H1 (cell line): Measurements from ENCODE around the gene RIGI. TPM values are rescaled to one million over a fixed set of nuclear protein-coding genes. Genes with fewer than 3 reads are reported as not detected.

Experiments
- CTCF ChIA-PET: fragments of 300-600 bp; sonication (Branson Sonifier 250); formaldehyde crosslinking; loops from one replicate; lab custom pipeline; 2021; ENCODE audit not compliant: partially characterized antibody; lab: Charles Lee
- POLR2A ChIA-PET: fragments of 300-600 bp; sonication (Branson Sonifier 250); formaldehyde crosslinking; loops from one replicate; lab custom pipeline; 2021; ENCODE audit warnings: inconsistent platforms; ENCODE audit not compliant: partially characterized antibody; lab: Charles Lee
- DNase-seq, 2 experiments: peaks; one replicate each; pipeline versions ENCODE4 v3.0.0 to v3.0.0-alpha.2; 2010 to 2022; ENCODE audit warnings: low spot score in 2 of 2, low read depth in 1 of 2, mixed read lengths in 1 of 2
- FAIRE-seq: peaks from 2 replicates; lab custom pipeline; 2011; peaks lifted over from hg19 to GRCh38; lab: Jason Lieb, UNC
- H2AFZ ChIP-seq: 2 replicates; pipeline ENCODE4 v1.8.1; 2012; ENCODE audit warnings: low read length, inconsistent platforms
- H2AK5ac ChIP-seq: 2 replicates; pipeline ENCODE4 v1.6.1; 2013; ENCODE audit warnings: low read depth, low read length
- H2BK120ac ChIP-seq: replicated peaks from 2 replicates; pipeline ENCODE3; 2013; ENCODE audit warnings: low read depth, low read length, inconsistent platforms
- H2BK12ac ChIP-seq: 2 replicates; pipeline ENCODE4 v1.6.1; 2013; ENCODE audit warnings: low read depth, low read length
- H2BK15ac ChIP-seq: 2 replicates; pipeline ENCODE4 v1.6.1; 2013; ENCODE audit warnings: low read length
- H2BK20ac ChIP-seq: 2 replicates; pipeline ENCODE4 v1.6.1; 2013; ENCODE audit warnings: low read length
- H2BK5ac ChIP-seq: 2 replicates; pipeline ENCODE4 v1.6.1; 2013; ENCODE audit warnings: low read depth, low read length
- H3K14ac ChIP-seq: 2 replicates; pipeline ENCODE4 v1.6.1; 2013; ENCODE audit warnings: inconsistent platforms; ENCODE audit not compliant: insufficient read length
- H3K18ac ChIP-seq: 2 replicates; pipeline ENCODE4 v1.6.1; 2013; ENCODE audit warnings: low read length; ENCODE audit errors: extremely low read depth
- H3K23ac ChIP-seq: 2 replicates; pipeline ENCODE4 v1.6.1; 2013; ENCODE audit warnings: inconsistent platforms; ENCODE audit not compliant: insufficient read length
- H3K23me2 ChIP-seq: 2 replicates; pipeline ENCODE4 v1.6.1; 2013; ENCODE audit warnings: low read depth, low read length
- H3K27ac ChIP-seq: 2 replicates; pipeline ENCODE4 v1.6.1; 2011; ENCODE audit warnings: low read depth, low read length, inconsistent platforms
- H3K27me3 ChIP-seq, 4 experiments: replicated peaks in 1 of 4; 1 replicate in 1 of 4; 2 replicates in 3 of 4; pipeline versions ENCODE4 v1.6.1 to v1.8.1; 2011 to 2013; ENCODE audit warnings: low read length in 3 of 4, mild to moderate bottlenecking in 3 of 4, inconsistent platforms in 2 of 4, mixed read lengths in 2 of 4, moderate library complexity in 1 of 4; ENCODE audit not compliant: control insufficient read depth in 3 of 4, insufficient read depth in 3 of 4; ENCODE audit errors: extremely low read depth in 1 of 4
- H3K36me3 ChIP-seq, 4 experiments: 2 replicates each; pipeline versions ENCODE4 v1.6.1 to v1.8.1; 2011 to 2013; ENCODE audit warnings: mild to moderate bottlenecking in 4 of 4, low read length in 3 of 4, moderate library complexity in 2 of 4, control low read depth in 1 of 4, inconsistent platforms in 1 of 4; ENCODE audit not compliant: insufficient read depth in 4 of 4, control insufficient read depth in 2 of 4
- H3K4ac ChIP-seq: replicated peaks from 2 replicates; pipeline ENCODE3; 2013; ENCODE audit warnings: low read length, low read depth, mixed read lengths, inconsistent platforms; ENCODE audit not compliant: insufficient read length
- H3K4me1 ChIP-seq, 4 experiments: replicated peaks in 1 of 4; 1 replicate in 1 of 4; 2 replicates in 3 of 4; pipeline versions ENCODE4 v1.6.1 to v1.8.1; 2011 to 2013; ENCODE audit warnings: low read length in 3 of 4, inconsistent platforms in 2 of 4, mixed read lengths in 1 of 4; ENCODE audit not compliant: insufficient read depth in 4 of 4, control insufficient read depth in 3 of 4
- H3K4me2 ChIP-seq, 2 experiments: 2 replicates each; pipeline versions ENCODE4 v1.6.1 to v1.8.1; 2011 to 2013; ENCODE audit warnings: low read depth in 2 of 2, low read length in 2 of 2, control low read depth in 1 of 2, inconsistent platforms in 1 of 2, mild to moderate bottlenecking in 1 of 2; ENCODE audit not compliant: insufficient read depth in 1 of 2
- H3K4me3 ChIP-seq, 4 experiments: fragments of 200-600, 300-600 bp in 1 of 4; sonication (generic), shearing (Covaris generic), sonication (Bioruptor Twin) in 1 of 4; 2 replicates each; pipeline versions ENCODE4 v1.5.1 to v1.8.1; 2011 to 2016; ENCODE audit warnings: low read length in 4 of 4, low read depth in 3 of 4, control low read depth in 2 of 4, inconsistent platforms in 2 of 4, mild to moderate bottlenecking in 2 of 4, mixed read lengths in 1 of 4, moderate library complexity in 1 of 4; ENCODE audit not compliant: insufficient read depth in 2 of 4; ENCODE audit errors: extremely low read depth in 1 of 4
- H3K56ac ChIP-seq: replicated peaks from 2 replicates; pipeline ENCODE3; 2013; ENCODE audit warnings: low read depth, mild to moderate bottlenecking, mixed read lengths, low read length, inconsistent platforms; ENCODE audit not compliant: insufficient read length
- H3K79me1 ChIP-seq: 2 replicates; pipeline ENCODE4 v1.6.1; 2013; ENCODE audit warnings: low read depth, low read length, control low read depth
- H3K79me2 ChIP-seq, 2 experiments: 2 replicates each; pipeline versions ENCODE4 v1.6.1 to v1.8.1; 2012 to 2013; ENCODE audit warnings: low read length in 2 of 2, mild to moderate bottlenecking in 2 of 2, inconsistent platforms in 1 of 2; ENCODE audit not compliant: insufficient read depth in 2 of 2, control insufficient read depth in 1 of 2
- H3K9ac ChIP-seq, 4 experiments: replicated peaks in 1 of 4; 1 replicate in 1 of 4; 2 replicates in 3 of 4; pipeline versions ENCODE4 v1.6.1 to v1.8.1; 2011 to 2013; ENCODE audit warnings: low read depth in 3 of 4, low read length in 3 of 4, control low read depth in 2 of 4, mild to moderate bottlenecking in 2 of 4, moderate library complexity in 2 of 4, inconsistent platforms in 1 of 4; ENCODE audit errors: extremely low read depth in 1 of 4
- H3K9me3 ChIP-seq, 2 experiments: 2 replicates each; pipeline versions ENCODE4 v1.6.1 to v1.8.1; 2012 to 2013; ENCODE audit warnings: mild to moderate bottlenecking in 2 of 2, moderate library complexity in 2 of 2, control low read depth in 1 of 2, inconsistent platforms in 1 of 2, low read depth in 1 of 2, low read length in 1 of 2, mixed read lengths in 1 of 2; ENCODE audit not compliant: insufficient read depth in 2 of 2
- H4K20me1 ChIP-seq, 2 experiments: replicated peaks in 1 of 2; 2 replicates each; pipeline versions ENCODE3 to v1.8.1; 2011 to 2013; ENCODE audit warnings: inconsistent platforms in 2 of 2, low read length in 2 of 2, mild to moderate bottlenecking in 1 of 2; ENCODE audit not compliant: insufficient read depth in 2 of 2, control insufficient read depth in 1 of 2
- H4K5ac ChIP-seq: 2 replicates; pipeline ENCODE4 v1.6.1; 2013; ENCODE audit warnings: low read length, low read depth, mixed read lengths, inconsistent platforms; ENCODE audit not compliant: insufficient read length
- H4K8ac ChIP-seq: 2 replicates; pipeline ENCODE4 v1.8.0; 2013; ENCODE audit warnings: mild to moderate bottlenecking, moderate library complexity, low read length, inconsistent platforms; ENCODE audit not compliant: insufficient read depth; ENCODE audit errors: extremely low read depth
- H4K91ac ChIP-seq: replicated peaks from 2 replicates; pipeline ENCODE3; 2013; ENCODE audit warnings: low read length, mixed read lengths, inconsistent platforms; ENCODE audit not compliant: insufficient read length
- ATF2 ChIP-seq: IDR thresholded peaks from 2 replicates; pipeline ENCODE4 v1.6.1; 2012; ENCODE audit warnings: low read length, inconsistent platforms
- BACH1 ChIP-seq: IDR thresholded peaks from 2 replicates; pipeline ENCODE4 v1.6.1; 2012; ENCODE audit warnings: low read length, improper control_type of control experiment
- JUN ChIP-seq: IDR thresholded peaks from 2 replicates; pipeline ENCODE4 v1.6.1; 2011; ENCODE audit warnings: low read depth, mild to moderate bottlenecking, improper control_type of control experiment, low read length
- KDM5A ChIP-seq: fragments of 200-600 bp; IDR thresholded peaks from 2 replicates; pipeline ENCODE4 v1.7.1; 2012; ENCODE audit warnings: mild to moderate bottlenecking, low read length, inconsistent platforms, mixed read lengths
- RBBP5 ChIP-seq: IDR thresholded peaks from 2 replicates; pipeline ENCODE4 v1.7.1; 2012; ENCODE audit warnings: low read depth, mild to moderate bottlenecking, inconsistent platforms, low read length, moderate library complexity, borderline replicate concordance
- RXRA ChIP-seq: IDR thresholded peaks from 2 replicates; pipeline ENCODE4 v1.6.1; 2011; ENCODE audit warnings: low read depth, mild to moderate bottlenecking, low read length, moderate library complexity; ENCODE audit not compliant: insufficient read depth
- SIRT6 ChIP-seq: IDR thresholded peaks from one replicate; pipeline ENCODE4 v1.7.1; 2012; ENCODE audit warnings: low read length, inconsistent platforms
- WGBS, 2 experiments: shearing (Covaris generic) in 1 of 2; methylation state at CpG; one replicate each; pipeline versions ENCODE4 v1.1.6 to v1.1.7; 2013 to 2015; ENCODE audit warnings: low lambda C conversion rate in 2 of 2, mixed read lengths in 2 of 2, inconsistent platforms in 1 of 2, low coverage in 1 of 2, missing lambda C conversion rate in 1 of 2; ENCODE audit not compliant: insufficient replicate concordance in 2 of 2, insufficient coverage in 1 of 2, insufficient read length in 1 of 2; ENCODE audit errors: extremely low coverage in 1 of 2, missing lambda C conversion rate in 1 of 2; 5-methylcytosine and 5-hydroxymethylcytosine counted together
- polyA plus RNA-seq, 7 experiments: library from polyadenylated mRNA; depleted of rRNA in 3 of 7; stranded (reverse) in 5 of 7; unstranded in 2 of 7; fragments of >200 nt in 5 of 7; fragments of 200-250 nt in 2 of 7; gene quantifications; 1 replicate in 5 of 7; 2 replicates in 1 of 7; 4 replicates in 1 of 7; pipeline versions ENCODE4 v1.2.1 to v1.2.3, GENCODE V29; 2011 to 2013; ENCODE audit warnings: missing spikeins in 2 of 7, mixed read lengths in 2 of 7
- total RNA-seq: library from RNA; stranded (reverse); fragmentation: NEBNext Ultra II Directional; extraction: Animal tissue kit (Norgen Biotek cat#: 25700); gene quantifications from 2 replicates; pipeline ENCODE4 v1.2.1, GENCODE V29; 2021

The RIGI gene
- total and polyA plus RNA-seq, 2 of the 8 experiments (the other 6 are each of a cell fraction or from before 2014, with no cell fraction given) = 3.1 to 6.7 TPM

DNA sequence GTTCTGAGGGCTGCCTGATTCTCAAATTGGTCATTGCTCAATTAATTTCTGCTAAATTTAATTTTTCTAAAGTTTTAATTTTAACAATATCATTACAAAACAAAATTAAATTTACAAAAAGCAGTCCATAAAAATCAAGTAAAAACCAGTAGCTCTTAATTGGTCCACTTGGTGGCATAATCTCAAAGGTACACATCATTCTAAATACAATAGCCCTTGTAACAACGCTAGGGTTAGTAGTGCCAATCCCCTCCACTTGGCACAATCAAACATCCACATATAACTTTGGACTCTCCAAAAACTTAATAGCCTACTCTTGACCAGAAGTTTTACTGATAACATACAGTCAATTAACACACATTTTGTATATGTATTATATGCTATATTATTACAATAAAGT, 48.9 kb upstream of the RIGI start:
- Histone ChIP-seq H2BK12ac (no peak overlapping the region), H3K14ac (no peak overlapping the region), H4K5ac (no peak overlapping the region), H2BK120ac (no peak overlapping the region), H2BK5ac (no peak overlapping the region), H3K4me1 (peaks cover 0 to 4% (median under 1%) of the 10 kb centered on the region in 4 experiments; a peak in 2 of 7 replicates), H3K79me1 (peaks cover 4% of the 10 kb centered on the region; the same call in 1 of the 2 replicates), H2AK5ac (no peak overlapping the region), H3K4me3 (no peak overlapping the region), H3K27me3 (no peaks in the 10 kb centered on the region), H3K23ac (no peak overlapping the region), H3K23me2 (peaks cover 6% of the 10 kb centered on the region), H4K8ac (no peak overlapping the region), H3K18ac (no peak overlapping the region), H3K4me2 (no peak overlapping the region), H2BK20ac (no peak overlapping the region), H3K79me2 (peaks cover 4 to 28% of the 10 kb centered on the region in 2 experiments; a peak in 3 of 4 replicates), H4K91ac (no peak overlapping the region), H2AFZ (0 out of 2 replicates have a peak overlapping the region, but pooled peaks have one; percentile 19), H3K27ac (no peak overlapping the region), H3K9ac (no peak overlapping the region), H3K9me3 (no peaks in the 10 kb centered on the region), H3K36me3 (peaks cover 0 to 5% (median 0%) of the 10 kb centered on the region in 4 experiments; a peak in 1 of 8 replicates), H2BK15ac (no peak overlapping the region), H3K4ac (no peak overlapping the region), H4K20me1 (peaks cover 0 to 4% of the 10 kb centered on the region in 2 experiments), H3K56ac (no peak overlapping the region)
- ChIA-PET POLR2A (interaction anchor here (1.0 to 3.8 kb wide), 3 partner anchors 24 to 196 kb away, joined by 3 to 24 read pairs (median 3); partner anchors contain the start of genes SMIM27 and TOPORS), CTCF (interaction anchor here (0.6 to 12.2 kb wide), 7 partner anchors 9 to 197 kb away, joined by 3 to 248 read pairs (median 4); no protein-coding TSS in a partner anchor)
- WGBS, 2 experiments = 95% methylated on average over 1 of the region's 1 CpG; no CpG with 5 or more reads in 1 of the 2 experiments
- DNase-seq = no peak
- TF ChIP-seq JUN = no peak
- TF ChIP-seq ATF2 = no peak
- TF ChIP-seq RXRA = no peak
- TF ChIP-seq BACH1 = no peak
- no peak for TF ChIP-seq KDM5A
- TF ChIP-seq RBBP5 = no peak
- TF ChIP-seq SIRT6 = no peak
- no peak for FAIRE-seq
